ENCODE data around the gene EGFR. TPM values are rescaled to one million over a fixed set of nuclear protein-coding genes. Genes with fewer than 3 reads are reported as not detected.

Gene EGFR
- polyA plus RNA-seq, 1 of the 3 experiments (the other 2 are of a cell fraction) = 37.6 TPM

- no peaks in the 10 kb centered on the region for H3K27me3 ChIP-seq (ENCODE audit: insufficient read depth)
- no peak overlapping the region for H3K4me3 ChIP-seq (ENCODE audit: low read depth in 2 of 2, low read length in 1 of 2)
- TF ChIP-seq ELF1 (IDR thresholded peaks at IDR 0.05) = no peak
- no peak for TF ChIP-seq RFX5 (IDR thresholded peaks at IDR 0.05; ENCODE audit: low read length)
- no peak for TF ChIP-seq YY1 (IDR thresholded peaks at IDR 0.05; ENCODE audit: low read depth)
- no peak for TF ChIP-seq MEF2A (IDR thresholded peaks at IDR 0.05; ENCODE audit: borderline replicate concordance, low read depth)
- TF ChIP-seq NRF1 (IDR thresholded peaks at IDR 0.05; ENCODE audit: low read depth, low read length) = no peak
- TF ChIP-seq TAF1 (IDR thresholded peaks at IDR 0.05; ENCODE audit: borderline replicate concordance, low read depth, low read length) = no peak
- TF ChIP-seq RAD21 (IDR thresholded peaks at IDR 0.05; ENCODE audit: low read length) = no peak
- no peak for TF ChIP-seq SMC3 (IDR thresholded peaks at IDR 0.05; ENCODE audit: low read depth, low read length)
- TF ChIP-seq TEAD4 (IDR thresholded peaks at IDR 0.05; ENCODE audit: borderline replicate concordance, insufficient read depth) = no peak
- TF ChIP-seq USF1 (IDR thresholded peaks at IDR 0.05; ENCODE audit: borderline replicate concordance, low read depth) = no peak
- no peak for TF ChIP-seq FOSL2 (IDR thresholded peaks at IDR 0.05; ENCODE audit: borderline replicate concordance, low read depth)
- TF ChIP-seq MXI1 (IDR thresholded peaks at IDR 0.05; ENCODE audit: low read depth, low read length) = no peak
- no peak for TF ChIP-seq RXRA (IDR thresholded peaks at IDR 0.05; ENCODE audit: borderline replicate concordance, low read depth)
- no peak for TF ChIP-seq ZBTB33 (IDR thresholded peaks at IDR 0.05; ENCODE audit: borderline replicate concordance, low read depth)
- no peak for TF ChIP-seq FOXJ3 (CRISPR knock-in tag; IDR thresholded peaks at IDR 0.05)
- TF ChIP-seq SIN3A (IDR thresholded peaks at IDR 0.05; ENCODE audit: borderline replicate concordance, low read depth, low read length) = no peak
- H3K4me1 ChIP-seq (ENCODE audit: control insufficient read depth in 1 of 2, insufficient read depth in 2 of 2, low read depth in 1 of 2, low read length in 1 of 2) = peaks cover 29 to 50% of the 10 kb centered on the region in 2 experiments
- H3K4me2 ChIP-seq = no peak overlapping the region
- ChIA-PET CTCF (interaction anchor here (1.0 to 3.5 kb wide), 3 partner anchors 32 to 176 kb away, joined by 3 to 23 read pairs (median 7); no protein-coding TSS in a partner anchor), POLR2A (no interaction called here)
- DNase-seq = no peak
- no peak overlapping the region for H2AFZ ChIP-seq (ENCODE audit: low read depth)
- no peaks in the 10 kb centered on the region; the same call in 1 of the 2 replicates for H4K20me1 ChIP-seq (ENCODE audit: insufficient read depth)
- peaks cover 21% of the 10 kb centered on the region for H3F3A ChIP-seq (replicated peaks; ENCODE audit: insufficient read depth)
- WGBS (ENCODE audit: low lambda C conversion rate) = 92% methylated on average over 40 of the region's 42 CpGs
- no peak overlapping the region for H3K27ac ChIP-seq (ENCODE audit: low read depth in 2 of 2, low read length in 1 of 2)
- peaks cover 98% of the 10 kb centered on the region for H3K79me2 ChIP-seq (ENCODE audit: insufficient read depth)
- H3K9ac ChIP-seq = no peak overlapping the region
- H3K9me3 ChIP-seq = no peaks in the 10 kb centered on the region
- H3K9me2 ChIP-seq = no peaks in the 10 kb centered on the region
- peaks cover 3 to 29% of the 10 kb centered on the region in 2 experiments for H3K36me3 ChIP-seq (replicated peaks in 1 of 2; ENCODE audit: control insufficient read depth in 1 of 2, insufficient read depth in 2 of 2, low read length in 1 of 2)
Measured at GRCh38 chr7:55078465-55079372, 59.9 kb downstream of the EGFR start.

Data from SK-N-SH (cell line).